K562 (cell line): Measurements from ENCODE around the gene C10orf95. TPM values are rescaled to one million over a fixed set of nuclear protein-coding genes. Genes with fewer than 3 reads are reported as not detected.

Source experiments
- ATAC-seq: fragments of 200-7000 bp; cut with Tn5 transposase; 3 replicates; pipeline ENCODE4 v1.9.1; 2020; ENCODE audit warnings: moderate library complexity
- BruUV-seq: library from RNA; stranded (reverse); fragments of 400-500 nt; replicated peaks from 2 replicates; lab custom pipeline; 2021; lab: Mats Ljungman, UMichigan
- CTCF ChIA-PET: fragments of 300-600 bp; formaldehyde crosslinking; extraction: SDS; loops from one replicate; lab custom pipeline; 2021; ENCODE audit warnings: low intra/inter-chr PET ratio; lab: Yijun Ruan, JAX
- POLR2A ChIA-PET: fragments of 300-600, 350-650 bp; sonication (Branson Sonifier 250); formaldehyde crosslinking; extraction: SDS; loops from one replicate; lab custom pipeline; 2021; ENCODE audit warnings: antibody characterized with exemption, inconsistent platforms; lab: Yijun Ruan, JAX
- DNase-seq, 4 experiments: peaks; one replicate each; pipeline versions ENCODE4 v3.0.0 to v3.0.0-alpha.2; 2011 to 2018; ENCODE audit warnings: low spot score in 3 of 4, mixed read lengths in 3 of 4; ENCODE audit errors: extremely low read depth in 1 of 4
- FAIRE-seq: peaks from 2 replicates; lab custom pipeline; 2011; peaks lifted over from hg19 to GRCh38; lab: Jason Lieb, UNC
- H2AFZ ChIP-seq: 2 replicates; pipeline ENCODE4 v1.6.0; 2011; ENCODE audit warnings: low read depth, low read length, control low read depth, inconsistent platforms
- H3K27ac ChIP-seq: fragments of 200-600 bp; 3 replicates; pipeline ENCODE4 v1.8.0; 2011; ENCODE audit warnings: low read depth, mild to moderate bottlenecking, control low read depth, inconsistent platforms, low read length, moderate library complexity, mixed read lengths; ENCODE audit errors: extremely low read depth
- H3K27me3 ChIP-seq, 2 experiments: fragments of 300-600 bp in 1 of 2; 2 replicates in 1 of 2; 3 replicates in 1 of 2; pipeline versions ENCODE4 v1.6.0 to v1.8.0; 2011; ENCODE audit warnings: inconsistent platforms in 2 of 2, low read length in 2 of 2, mild to moderate bottlenecking in 1 of 2, mixed read lengths in 1 of 2, moderate library complexity in 1 of 2; ENCODE audit not compliant: control insufficient read depth in 2 of 2, insufficient read depth in 2 of 2
- H3K36me3 ChIP-seq: fragments of 300-600 bp; 3 replicates; pipeline ENCODE4 v1.8.0; 2011; ENCODE audit warnings: mild to moderate bottlenecking, low read length, inconsistent platforms; ENCODE audit not compliant: control insufficient read depth, insufficient read depth
- H3K4me1 ChIP-seq, 2 experiments: fragments of 200-600 bp in 1 of 2; replicated peaks in 1 of 2; 2 replicates in 1 of 2; 3 replicates in 1 of 2; pipeline versions ENCODE4 v1.5.1 to v1.8.0; 2011; ENCODE audit warnings: inconsistent platforms in 2 of 2, low read length in 2 of 2, mild to moderate bottlenecking in 1 of 2, mixed read lengths in 1 of 2, moderate library complexity in 1 of 2; ENCODE audit not compliant: control insufficient read depth in 2 of 2, insufficient read depth in 2 of 2
- H3K4me2 ChIP-seq: 2 replicates; pipeline ENCODE4 v1.6.1; 2011; ENCODE audit warnings: low read length, control low read depth, inconsistent platforms, mixed read lengths; ENCODE audit not compliant: insufficient read depth
- H3K4me3 ChIP-seq: fragments of 200-600 bp; sonication (generic), shearing (Covaris generic); 2 replicates; pipeline ENCODE4 v1.5.1; 2016; ENCODE audit warnings: control low read depth, inconsistent platforms
- H3K79me2 ChIP-seq: fragments of 200-600 bp; 3 replicates; pipeline ENCODE4 v1.8.0; 2011; ENCODE audit warnings: low read length, inconsistent platforms; ENCODE audit not compliant: control insufficient read depth, insufficient read depth
- H3K9ac ChIP-seq, 2 experiments: 2 replicates each; pipeline versions ENCODE4 v1.6.0 to v1.6.1; 2011; ENCODE audit warnings: low read depth in 2 of 2, low read length in 2 of 2, control low read depth in 1 of 2, inconsistent platforms in 1 of 2, mild to moderate bottlenecking in 1 of 2, mixed read lengths in 1 of 2; ENCODE audit not compliant: insufficient read depth in 1 of 2
- H3K9me1 ChIP-seq: one replicate; pipeline ENCODE4 v1.6.0; 2011; ENCODE audit warnings: inconsistent platforms, mild to moderate bottlenecking, low read length, moderate library complexity; ENCODE audit not compliant: control insufficient read depth, insufficient read depth
- H3K9me3 ChIP-seq: replicated peaks from 2 replicates; pipeline ENCODE4 v1.5.1; 2011; ENCODE audit warnings: low read depth, low read length, inconsistent platforms; ENCODE audit not compliant: control insufficient read depth, insufficient read depth
- H4K20me1 ChIP-seq: replicated peaks from 2 replicates; pipeline ENCODE4 v1.6.1; 2011; ENCODE audit warnings: low read length, inconsistent platforms, mixed read lengths; ENCODE audit not compliant: control insufficient read depth, insufficient read depth
- CHD1 ChIP-seq: fragments of 200-600 bp; sonication (generic); IDR thresholded peaks from one replicate; pipeline ENCODE4 v1.6.1; 2012; ENCODE audit warnings: mild to moderate bottlenecking, moderate library complexity, low read length, inconsistent platforms
- FIP1L1 ChIP-seq: fragments of 200-400 bp; formaldehyde crosslinking; IDR thresholded peaks from 2 replicates; pipeline ENCODE4 v1.6.1; 2018; ENCODE audit warnings: mild to moderate bottlenecking, low read depth, low read length; ENCODE audit not compliant: poor library complexity, severe bottlenecking
- GABPB2 ChIP-seq: fragments of 250-450 bp; sonication (Bioruptor Pico); conservative IDR thresholded peaks from 2 replicates; pipeline ENCODE4 v1.5.1; 2021; ENCODE audit warnings: mild to moderate bottlenecking
- HCFC1 ChIP-seq: IDR thresholded peaks from 2 replicates; pipeline ENCODE4 v1.6.1; 2012; ENCODE audit warnings: low read depth, low read length, improper control_type of control experiment
- HLTF ChIP-seq: fragments of 450-650 bp; IDR thresholded peaks from 2 replicates; pipeline ENCODE4 v1.6.1; 2016
- HMBOX1 ChIP-seq: sonication (generic); IDR thresholded peaks from 2 replicates; pipeline ENCODE4 v1.6.1; 2016
- JUND ChIP-seq, 2 experiments: IDR thresholded peaks; 2 replicates in 1 of 2; 3 replicates in 1 of 2; pipeline ENCODE4 v1.6.1; 2011; ENCODE audit warnings: borderline replicate concordance in 2 of 2, low read depth in 2 of 2, low read length in 2 of 2, improper control_type of control experiment in 1 of 2, missing biosample characterization in 1 of 2, missing genetic modification characterization in 1 of 2, missing genetic modification reagents in 1 of 2
- NEUROD1 ChIP-seq: fragments of 150-350 bp; IDR thresholded peaks from 2 replicates; pipeline ENCODE4 v1.6.1; 2014; ENCODE audit warnings: borderline replicate concordance, low read length, low read depth; ENCODE audit not compliant: partially characterized antibody
- NR0B1 ChIP-seq: fragments of 450-650 bp; IDR thresholded peaks from one replicate; pipeline ENCODE4 v1.6.1; 2018; ENCODE audit warnings: mild to moderate bottlenecking, moderate library complexity; ENCODE audit not compliant: partially characterized antibody
- SIX5 ChIP-seq, 2 experiments: IDR thresholded peaks; 2 replicates each; pipeline ENCODE4 v1.6.1; 2011; ENCODE audit warnings: low read length in 2 of 2, borderline replicate concordance in 1 of 2, low read depth in 1 of 2, mild to moderate bottlenecking in 1 of 2, moderate library complexity in 1 of 2; ENCODE audit not compliant: insufficient read depth in 1 of 2
- SP2 ChIP-seq: IDR thresholded peaks from 2 replicates; pipeline ENCODE4 v1.6.1; 2011; ENCODE audit warnings: mild to moderate bottlenecking, low read depth, low read length, moderate library complexity; ENCODE audit not compliant: poor library complexity, severe bottlenecking; ENCODE audit errors: extremely low read depth
- SPI1 ChIP-seq: IDR thresholded peaks from 2 replicates; pipeline ENCODE4 v1.6.1; 2011; ENCODE audit warnings: low read depth, low read length, control low read depth, borderline replicate concordance
- STAT5B ChIP-seq: fragments of 250-450 bp; sonication (Bioruptor Pico); IDR thresholded peaks from 2 replicates; pipeline ENCODE4 v1.8.0; 2021; ENCODE audit warnings: mild to moderate bottlenecking, inconsistent platforms
- ZNF408 ChIP-seq: fragments of 250-450 bp; sonication (Bioruptor Pico); IDR thresholded peaks from 2 replicates; pipeline ENCODE4 v1.4.0; 2020; ENCODE audit warnings: low read depth, mild to moderate bottlenecking, moderate library complexity
- ZNF639 ChIP-seq, 2 experiments: fragments of 200-800 bp in 1 of 2; sonication (Bioruptor generic) in 1 of 2; sonication (generic) in 1 of 2; formaldehyde crosslinking in 1 of 2; IDR thresholded peaks in 1 of 2; conservative IDR thresholded peaks in 1 of 2; 2 replicates each; pipeline versions ENCODE4 v1.5.0 to v1.6.1; 2016 to 2020; ENCODE audit warnings: missing compliant biosample characterization in 1 of 2, missing genetic modification characterization in 1 of 2, missing genetic modification reagents in 1 of 2
- in situ Hi-C: fragments of 300-500 bp; cut with MboI; formaldehyde crosslinking; loops from 4 replicates; pipeline ENCODE4 v1.15.0; 2018; ENCODE audit warnings: inconsistent platforms, mixed read lengths
- intact Hi-C: fragments of 100-400 bp; cut with micrococcal nuclease; formaldehyde crosslinking; loops from 2 replicates; pipeline ENCODE4 v1.14.2; 2022
- polyA plus RNA-seq, 8 experiments: library from polyadenylated mRNA; depleted of rRNA in 4 of 8; stranded (reverse) in 5 of 8; unstranded in 3 of 8; fragments of >200 nt; fragmentation: Nextera tagmentation in 2 of 8; fragmentation: Illumina TruSeq in 1 of 8; extraction: Ambion mirVana in 2 of 8; extraction: Trizol in 1 of 8; gene quantifications; 2 replicates each; pipeline versions ENCODE4 v1.2.1 to v1.2.3, GENCODE V29; 2011 to 2014; ENCODE audit warnings: inconsistent platforms in 1 of 8, missing spikeins in 1 of 8
- total RNA-seq, 7 experiments: library from RNA; depleted of rRNA in 6 of 7; stranded (reverse); fragments of >200 nt in 6 of 7; fragmentation: Illumina TruSeq in 2 of 7; extraction: Trizol in 2 of 7; gene quantifications; 2 replicates each; pipeline versions ENCODE4 v1.2.1 to v1.2.3, GENCODE V29; 2011 to 2021; ENCODE audit warnings: low replicate concordance in 1 of 7

Gene C10orf95
- total and polyA plus RNA-seq, 9 of the 15 experiments (the other 6 are each of a cell fraction or from before 2014, with no cell fraction given) = 0.03 to 0.41 (median 0.17) TPM; not detected in 1

- H3K9me3 ChIP-seq = no peaks in the 10 kb centered on the region
- BruUV-seq = no TSS peak
- H3K9ac ChIP-seq = no peak overlapping the region; a peak in 1 of 4 replicates
- no peak for ATAC-seq
- H2AFZ ChIP-seq = no peak overlapping the region
- in situ Hi-C loops (no loop called here), intact Hi-C loops (loop anchor here (1.0 to 5.0 kb wide), 3 partner anchors 57 to 247 kb away; no protein-coding TSS in a partner anchor)
- no peak for DNase-seq
- H3K4me3 ChIP-seq = no peak overlapping the region
- POLR2A ChIA-PET = interaction anchor here (0.6 to 1.6 kb wide), 7 partner anchors 46 to 1167 kb away, joined by 3 to 5 read pairs (median 3); no protein-coding TSS in a partner anchor
- peaks cover 60% of the 10 kb centered on the region; the same call in 2 of the 3 replicates for H3K36me3 ChIP-seq
- no peaks in the 10 kb centered on the region for H3K27me3 ChIP-seq
- peaks cover 4 to 9% of the 10 kb centered on the region in 2 experiments; a peak in 4 of 5 replicates for H3K4me1 ChIP-seq
- H3K9me1 ChIP-seq = no peaks in the 10 kb centered on the region
- H3K79me2 ChIP-seq = no peaks in the 10 kb centered on the region
- no peaks in the 10 kb centered on the region for H4K20me1 ChIP-seq
- H3K27ac ChIP-seq = no peak overlapping the region; the same call in 2 of the 3 replicates
- CTCF ChIA-PET = interaction anchor here (0.6 to 2.2 kb wide), 6 partner anchors 48 to 104 kb away, joined by 3 to 6 read pairs (median 4); no protein-coding TSS in a partner anchor
- FAIRE-seq = no peak
- no peak overlapping the region for H3K4me2 ChIP-seq
- TF ChIP-seq JUND (IDR thresholded peaks at IDR 0.05; ENCODE audit: borderline replicate concordance, low read depth, low read length) (no peak), JUND (tag; IDR thresholded peaks at IDR 0.05; ENCODE audit: borderline replicate concordance, low read depth, low read length) (no peak), SP2 (no peak), FIP1L1 (no peak), STAT5B (no peak), HLTF (no peak), SIX5 (IDR thresholded peaks at IDR 0.05; ENCODE audit: borderline replicate concordance in 1 of 2, insufficient read depth in 1 of 2, low read depth in 1 of 2, low read length in 2 of 2) (no peak), SPI1 (no peak), GABPB2 (no peak), HCFC1 (no peak), ZNF408 (CRISPR knock-in tag) (no peak), NR0B1 (no peak), CHD1 (no peak), NEUROD1 (no peak), HMBOX1 (no peak), ZNF639 (CRISPR knock-in tag; conservative IDR thresholded peaks at IDR 0.05 in 1 of 2, IDR thresholded peaks at IDR 0.05 in 1 of 2) (no peak)
These were observed 28.3 kb upstream of the C10orf95 start for GRCh38 chr10:102479651-102480050.
